NCI-H1092 (cell line): ENCODE data around the gene RCC1.
"Not testable (repeated sequence)": the region's sequence is repeated elsewhere in the genome, so short reads cannot be mapped to it uniquely, and the experiment has no call there.

ENCODE experiments used
- DNase-seq: peaks from one replicate; lab custom pipeline; 2025; lab: John Stamatoyannopoulos, UW

Gene RCC1

DNA sequence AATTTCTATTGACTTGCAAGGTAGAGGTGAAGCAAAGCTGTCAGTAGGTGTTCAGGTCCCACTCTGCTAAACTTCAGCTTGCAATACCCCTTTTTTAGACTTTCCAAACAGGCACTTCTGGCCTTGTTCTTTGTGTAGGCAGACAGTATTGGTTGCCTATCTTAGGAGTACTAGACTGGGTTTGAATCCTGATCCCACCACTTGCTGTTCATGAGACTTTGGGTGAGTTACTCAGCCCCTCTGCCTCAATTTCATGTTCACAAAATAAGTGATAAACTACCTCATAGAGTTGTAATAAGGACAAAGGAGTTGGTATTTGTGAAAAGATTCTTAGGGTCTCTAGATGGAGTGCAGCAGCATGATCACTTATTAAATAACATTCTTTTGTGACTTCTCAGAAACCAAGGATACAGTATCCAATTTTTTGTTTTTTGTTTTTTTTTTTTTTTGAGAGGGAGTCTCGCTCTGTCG lies 5.2 kb downstream of the RCC1 start:
- DNase-seq, result no peak

DNA sequence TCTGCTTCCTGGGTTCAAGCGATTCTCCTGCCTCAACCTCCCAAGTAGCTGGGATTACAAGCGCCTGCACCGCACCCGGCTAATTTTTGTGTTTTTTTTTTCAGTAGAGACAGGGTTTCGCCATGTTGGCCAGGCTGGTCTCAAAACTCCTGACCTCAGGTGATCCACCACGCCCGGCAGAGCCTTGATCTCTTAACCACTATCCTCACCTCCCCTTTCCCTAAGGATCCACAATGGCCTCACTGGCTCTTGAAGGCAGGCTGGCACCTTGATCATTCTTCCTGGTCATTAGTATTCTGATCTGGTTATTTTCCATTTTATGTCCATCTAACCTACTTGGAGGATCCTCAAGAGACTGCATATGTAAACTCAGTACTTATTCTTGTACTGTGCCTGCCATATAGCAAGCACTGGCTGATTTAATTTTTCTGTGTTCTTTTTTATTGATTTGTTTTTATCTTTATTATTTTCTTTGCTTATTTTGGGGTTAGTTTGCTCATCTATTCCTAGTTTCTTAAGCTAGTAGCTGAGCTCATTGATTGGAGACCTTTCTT lies 6.3 kb downstream of the RCC1 start:
- DNase-seq, result no peak

DNA sequence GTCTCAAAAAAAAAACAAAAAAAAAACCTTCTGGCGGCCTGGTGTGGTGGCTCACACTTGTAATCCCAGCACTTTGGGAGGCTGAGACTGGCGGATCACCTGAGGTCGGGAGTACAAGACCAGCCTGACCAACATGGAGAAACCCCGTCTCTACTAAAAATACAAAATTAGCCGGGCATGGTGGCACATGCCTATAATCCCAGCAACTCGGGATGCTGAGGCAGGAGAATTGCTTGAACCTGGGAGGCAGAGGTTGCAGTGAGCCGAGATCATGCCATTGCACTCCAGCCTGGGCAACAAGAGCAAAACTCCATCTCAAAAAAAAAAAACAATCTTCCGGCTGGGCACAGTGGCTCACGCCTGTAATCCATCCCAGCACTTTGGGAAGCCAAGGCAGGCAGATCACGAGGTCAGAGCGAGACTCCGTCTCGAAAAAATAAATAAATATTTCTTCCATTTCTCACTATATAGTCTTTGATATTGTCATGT lies 8.6 kb downstream of the RCC1 start:
- not testable (repeated sequence) for DNase-seq

- DNase-seq, result no peak
Measured at GRCh38 chr1:28516518-28516956, 10.7 kb downstream of the RCC1 start.

DNA sequence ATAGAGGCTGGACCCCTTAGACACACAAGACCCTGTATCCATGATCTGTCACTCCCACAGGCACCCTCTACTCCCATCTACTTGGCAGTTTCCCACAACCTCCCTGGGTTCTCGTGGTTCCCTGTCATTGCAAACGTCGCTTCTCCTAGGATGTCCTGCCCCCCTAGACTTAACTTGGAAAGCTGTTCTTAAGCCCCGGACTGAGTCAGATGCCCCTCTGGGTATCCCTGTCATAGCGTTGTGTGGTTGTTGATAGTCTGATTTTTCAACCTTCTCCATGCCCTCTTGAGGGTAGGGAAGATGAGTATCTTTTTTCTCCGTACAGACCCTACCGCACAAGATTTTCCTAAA lies 11.8 kb downstream of the RCC1 start:
- DNase-seq, result no peak

DNA sequence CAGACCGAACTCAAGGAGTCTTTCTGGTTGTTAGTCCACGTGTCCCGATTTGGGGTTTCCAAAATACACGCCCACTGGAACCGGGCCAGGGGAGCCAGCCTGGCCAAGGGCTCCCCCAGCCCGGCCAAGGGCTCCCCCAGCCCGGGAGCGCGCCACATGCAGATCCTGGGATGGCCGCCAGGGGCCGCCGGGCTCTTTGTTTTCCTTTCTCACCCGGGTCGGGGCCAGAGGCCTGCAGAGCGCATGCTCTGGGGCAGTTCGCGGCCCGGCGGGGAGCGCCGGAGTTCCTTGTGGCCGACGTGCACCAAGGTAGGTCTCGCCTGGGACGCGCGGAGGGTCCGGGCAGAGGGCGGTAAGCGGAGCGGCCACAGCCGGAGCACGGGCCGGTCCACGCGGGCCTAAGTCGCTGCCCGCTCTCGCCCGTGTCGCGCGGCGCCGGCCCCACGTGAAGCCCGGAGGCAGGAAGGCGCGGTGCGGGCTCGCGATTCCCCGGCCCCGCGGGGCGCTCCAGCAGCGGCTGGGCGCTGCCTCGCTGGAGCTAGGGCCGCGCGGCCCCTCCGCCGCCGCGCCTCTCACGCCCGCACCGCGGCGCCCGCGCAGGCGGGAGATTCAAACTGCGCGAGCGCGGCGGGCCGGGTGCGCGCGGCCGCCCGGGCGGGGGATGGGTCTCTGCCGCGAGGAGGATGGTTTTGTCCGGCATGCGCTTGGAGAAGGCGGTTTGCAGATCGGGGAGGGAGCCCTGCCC lies 12.3 kb downstream of the RCC1 start:
- peak; percentile 90 for DNase-seq

DNA sequence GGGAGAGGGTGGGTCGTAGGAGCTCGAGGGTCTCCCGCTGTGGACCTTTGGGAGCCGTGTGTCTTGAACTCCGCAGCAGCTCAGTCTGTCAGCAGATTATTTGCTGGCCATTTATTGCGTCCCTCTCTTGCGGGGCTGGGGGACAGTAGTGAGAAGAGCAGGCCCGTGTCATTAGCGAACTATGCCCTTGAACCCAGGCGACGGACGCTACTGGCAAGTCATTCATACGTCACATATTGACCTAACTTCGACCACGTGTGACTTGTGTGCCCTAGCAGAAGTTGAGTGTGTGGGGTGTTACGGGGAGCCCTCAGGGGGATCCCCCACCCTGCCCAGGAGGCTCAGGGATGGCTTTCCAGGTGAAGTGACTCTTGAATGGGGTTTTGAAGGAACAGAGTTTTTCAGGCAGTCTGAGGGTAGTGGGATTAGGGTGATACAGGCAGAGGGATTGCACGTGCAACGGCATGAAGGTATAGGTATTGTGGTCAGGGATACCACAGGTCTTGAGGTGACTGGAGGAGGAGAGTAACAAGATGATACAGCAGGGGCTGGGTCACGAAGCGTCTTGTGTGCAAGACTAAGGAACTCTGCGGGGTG lies 13.0 kb downstream of the RCC1 start:
- no peak for DNase-seq

DNA sequence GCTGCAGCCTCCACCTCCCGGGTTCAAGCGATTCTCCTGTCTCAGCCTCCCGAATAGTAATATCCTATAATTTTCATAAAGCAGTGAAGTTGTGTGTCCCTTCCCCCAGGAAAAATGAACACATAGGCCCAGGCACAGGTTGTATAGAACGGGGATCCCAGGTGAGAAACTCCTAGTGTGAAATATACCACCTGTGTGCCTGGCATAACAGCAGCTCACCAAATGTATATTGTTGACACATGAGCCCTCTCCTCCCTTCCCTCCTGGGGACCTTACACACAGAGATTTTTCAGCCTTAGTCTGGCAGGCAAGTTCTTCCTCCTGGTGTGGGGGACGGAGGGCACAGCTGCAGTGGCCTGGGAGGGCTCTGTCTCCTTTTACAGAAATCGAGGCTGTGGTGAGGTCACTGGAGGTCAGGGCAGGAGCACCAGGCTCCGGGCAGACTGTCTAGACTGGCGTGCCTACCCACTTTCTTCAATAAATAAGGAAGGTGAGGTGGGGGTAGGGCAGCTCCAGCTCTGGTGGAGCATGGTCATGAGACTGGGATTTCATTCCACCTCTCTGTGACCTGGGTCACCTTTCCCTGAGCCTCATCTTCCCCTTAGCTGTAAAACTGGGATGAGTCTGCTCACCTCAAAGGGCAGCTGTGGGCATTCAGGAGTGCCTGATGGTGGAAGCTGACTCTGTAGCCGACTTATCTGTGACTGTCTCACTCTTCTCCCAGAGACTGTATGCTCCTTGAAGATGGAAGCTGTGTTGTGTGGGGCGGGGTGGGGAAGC lies 14.3 kb downstream of the RCC1 start:
- no peak for DNase-seq

- not testable (repeated sequence) for DNase-seq
Measured at GRCh38 chr1:28520796-28521195, 15.0 kb downstream of the RCC1 start.

GRCh38 chr1:28521502-28522164 lies 15.8 kb downstream of the RCC1 start:
- no peak for DNase-seq

DNA sequence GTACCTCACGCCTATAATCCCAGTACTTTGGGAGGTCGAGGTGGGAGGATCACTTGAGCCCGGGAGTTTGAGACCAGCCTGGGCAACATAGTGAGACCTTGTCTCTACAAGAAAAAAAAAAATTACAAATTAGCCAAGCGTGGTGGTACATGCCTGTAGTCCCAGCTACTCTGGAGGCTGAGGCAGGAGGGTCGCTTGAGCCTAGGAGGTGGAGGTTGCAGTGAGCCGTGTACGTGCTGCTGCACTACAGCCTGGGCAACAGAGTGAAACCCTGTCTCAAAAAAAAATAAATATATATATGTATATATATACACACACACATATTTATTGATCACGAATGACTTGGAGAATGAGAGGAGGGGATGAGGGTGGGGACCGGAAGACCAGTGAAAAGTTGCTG lies 16.7 kb downstream of the RCC1 start:
- not testable (repeated sequence) for DNase-seq

- not testable (repeated sequence) for DNase-seq
Measured at GRCh38 chr1:28525002-28525642, 19.3 kb downstream of the RCC1 start.

GRCh38 chr1:28526886-28527285 lies 21.0 kb downstream of the RCC1 start:
- no peak for DNase-seq

GRCh38 chr1:28530456-28530855 lies 24.6 kb downstream of the RCC1 start:
- no peak for DNase-seq

DNA sequence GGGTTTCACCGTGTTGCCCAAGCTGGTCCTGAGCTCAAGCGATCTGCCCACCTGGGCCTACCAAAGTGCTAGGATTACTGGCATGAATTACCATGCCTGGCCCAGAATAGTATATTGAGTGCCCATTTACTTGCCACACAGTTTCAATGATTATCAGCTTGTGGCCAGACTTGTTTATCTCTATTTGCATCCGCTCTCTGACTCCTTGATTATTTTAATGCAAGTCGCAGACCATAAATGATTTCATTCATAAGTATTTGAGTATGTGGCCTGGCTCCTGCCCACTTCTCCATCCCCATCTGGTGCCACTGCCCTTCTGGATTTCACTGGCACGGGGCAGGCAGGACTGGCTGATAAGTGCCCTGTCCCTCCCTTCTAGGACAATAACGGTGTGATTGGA lies 28.8 kb downstream of the RCC1 start:
- DNase-seq, result no peak

DNA sequence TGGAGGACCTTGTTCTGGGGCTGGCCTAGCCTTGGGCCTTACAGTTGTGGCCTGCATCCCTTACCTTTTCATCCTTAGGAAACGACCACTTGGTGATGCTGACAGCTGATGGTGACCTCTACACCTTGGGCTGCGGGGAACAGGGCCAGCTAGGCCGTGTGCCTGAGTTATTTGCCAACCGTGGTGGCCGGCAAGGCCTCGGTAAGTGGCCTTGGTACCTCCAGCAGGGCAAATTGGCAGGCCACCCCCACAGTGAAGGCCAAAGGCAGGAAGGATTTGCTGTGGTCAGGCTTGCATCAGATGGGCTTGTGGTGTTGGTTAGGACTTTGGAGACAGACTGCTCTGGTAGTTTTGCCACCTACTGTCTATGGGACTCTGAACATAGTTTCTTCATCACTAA lies 29.3 kb downstream of the RCC1 start:
- no peak for DNase-seq

GRCh38 chr1:28537457-28538199 lies 31.8 kb downstream of the RCC1 start:
- no peak for DNase-seq

- DNase-seq, result no peak
Measured at GRCh38 chr1:28538286-28538685, 32.4 kb downstream of the RCC1 start.

- no peak for DNase-seq
Measured at GRCh38 chr1:28540651-28541050, 34.8 kb downstream of the RCC1 start.

DNA sequence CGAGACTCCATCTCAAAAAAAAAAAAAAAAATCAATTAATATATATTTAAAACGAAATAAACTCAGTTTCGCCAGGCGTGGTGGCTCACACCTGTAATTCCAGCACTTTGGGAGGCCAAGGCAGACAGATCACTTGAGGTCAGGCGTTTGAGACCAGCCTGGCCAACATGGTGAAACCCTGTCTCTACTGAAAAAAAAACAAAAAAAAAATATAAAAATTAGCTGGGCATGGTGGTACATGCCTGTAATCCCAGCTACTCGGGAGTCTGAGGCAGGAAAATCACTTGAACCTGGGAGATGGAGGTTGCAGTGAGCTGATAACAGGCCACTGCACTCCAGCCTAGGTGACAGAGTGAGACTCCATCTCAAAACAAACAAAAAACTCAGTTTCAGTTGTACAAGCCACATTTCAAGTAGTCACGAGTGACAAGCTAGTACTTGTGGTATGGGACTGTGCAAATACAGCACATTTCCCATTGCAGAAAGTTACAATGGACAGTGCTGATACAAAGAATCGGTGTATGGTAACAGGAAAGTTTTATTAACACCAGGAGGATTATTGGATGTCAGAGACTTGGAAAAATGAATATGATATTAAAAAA lies 35.7 kb downstream of the RCC1 start:
- DNase-seq, result not testable (repeated sequence)
